Mammary epithelial cell (primary cell): Measurements from ENCODE around the gene FAM228B.

Source experiments
- CTCF ChIP-seq, 2 donors: IDR thresholded peaks in 1 of 2; conservative IDR thresholded peaks in 1 of 2; 2 replicates each; pipeline ENCODE4 v1.5.1; 2011 to 2012; ENCODE audit warnings: inconsistent platforms in 2 of 2, low read length in 2 of 2, mild to moderate bottlenecking in 2 of 2, control low read depth in 1 of 2, low read depth in 1 of 2; ENCODE audit not compliant: insufficient read depth in 1 of 2; ENCODE audit errors: extremely low read depth in 1 of 2
- EZH2 ChIP-seq: IDR thresholded peaks from 2 replicates; pipeline ENCODE4 v1.6.1; 2012; ENCODE audit warnings: low read length, inconsistent platforms, borderline replicate concordance

GRCh38 chr2:24176326-24176725 lies 53.1 kb downstream of the FAM228B start:
- TF ChIP-seq CTCF (conservative IDR thresholded peaks at IDR 0.05 in 1 of 2, IDR thresholded peaks at IDR 0.05 in 1 of 2; ENCODE audit: extremely low read depth in 1 of 2, insufficient read depth in 1 of 2, low read depth in 1 of 2, low read length in 2 of 2): no peak
- no peak for TF ChIP-seq EZH2
